ENCODE results near the gene NKAIN2. TPM values are rescaled to one million over a fixed set of nuclear protein-coding genes. Genes with fewer than 3 reads are reported as not detected.

Gene NKAIN2
- total and polyA plus RNA-seq, 9 of the 15 experiments (the other 6 are each of a cell fraction or from before 2014, with no cell fraction given): not detected

- BruUV-seq (replicated peaks): no TSS peak
- CTCF ChIA-PET (ENCODE audit: low intra/inter-chr PET ratio): no interaction called here
- TF ChIP-seq U2AF2 (optimal IDR thresholded peaks at IDR 0.05; ENCODE audit: low read depth, low read length) (no peak), PHB2 (IDR thresholded peaks at IDR 0.05; ENCODE audit: low read depth) (no peak), ZNF785 (CRISPR knock-in tag; IDR thresholded peaks at IDR 0.05) (no peak), ZNF398 (CRISPR knock-in tag; IDR thresholded peaks at IDR 0.05) (no peak), MECOM (CRISPR knock-in tag; IDR thresholded peaks at IDR 0.05) (no peak), CHD7 (IDR thresholded peaks at IDR 0.05; ENCODE audit: low read depth, low read length) (no peak), ZNF24 (IDR thresholded peaks at IDR 0.05) (no peak), ZNF354B (CRISPR knock-in tag; IDR thresholded peaks at IDR 0.05) (no peak), ZNF696 (CRISPR knock-in tag; conservative IDR thresholded peaks at IDR 0.05) (no peak), COPS2 (conservative IDR thresholded peaks at IDR 0.05) (no peak), HDAC6 (IDR thresholded peaks at IDR 0.05; ENCODE audit: low read depth, low read length) (no peak), TAF15 (IDR thresholded peaks at IDR 0.05; ENCODE audit: low read depth, low read length) (no peak)
These were observed 15.3 kb upstream of the NKAIN2 start for GRCh38 chr6:123788319-123788718.

More at GRCh38 chr6:123788319-123788718, 15.3 kb upstream of the NKAIN2 start:
- FAIRE-seq (no peak), DNase-seq (ENCODE audit: extremely low read depth in 1 of 4, low spot score in 3 of 4) (no peak), ATAC-seq (no peak)
- H3K4me1 ChIP-seq (replicated peaks in 1 of 2; ENCODE audit: control insufficient read depth in 2 of 2, insufficient read depth in 2 of 2, low read length in 2 of 2): no peaks in the 10 kb centered on the region
- H3K27me3 ChIP-seq (ENCODE audit: control insufficient read depth in 2 of 2, insufficient read depth in 2 of 2, low read length in 2 of 2): no peaks in the 10 kb centered on the region
- no peaks in the 10 kb centered on the region for H3K36me3 ChIP-seq (ENCODE audit: control insufficient read depth, insufficient read depth, low read length)
- in situ Hi-C loops (cut with MboI): no loop called here
- POLR2A ChIA-PET: no interaction called here
- H3K4me2 ChIP-seq (ENCODE audit: insufficient read depth, low read length): no peak overlapping the region
- H3K79me2 ChIP-seq (ENCODE audit: control insufficient read depth, insufficient read depth, low read length): no peaks in the 10 kb centered on the region
- no peak overlapping the region for H3K9ac ChIP-seq (ENCODE audit: insufficient read depth in 1 of 2, low read depth in 2 of 2, low read length in 2 of 2)
- no peaks in the 10 kb centered on the region for H3K9me1 ChIP-seq (ENCODE audit: control insufficient read depth, insufficient read depth, low read length)
- no peaks in the 10 kb centered on the region; the same call in 1 of the 2 replicates for H3K9me3 ChIP-seq (replicated peaks; ENCODE audit: control insufficient read depth, insufficient read depth, low read depth, low read length)
- H2AFZ ChIP-seq (ENCODE audit: low read depth, low read length): no peak overlapping the region
- 0% methylated on average over 1 of the region's 1 CpG for WGBS (ENCODE audit: insufficient coverage, low coverage, missing lambda C conversion rate)
- no peaks in the 10 kb centered on the region for H4K20me1 ChIP-seq (replicated peaks; ENCODE audit: control insufficient read depth, insufficient read depth, low read length)
- intact Hi-C loops (cut with micrococcal nuclease): no loop called here
- H3K27ac ChIP-seq (ENCODE audit: extremely low read depth, low read depth, low read length): no peak overlapping the region
- H3K4me3 ChIP-seq: no peak overlapping the region
